GM18868 (cell line): ENCODE results near the gene ROR1.

Source experiments
- ATAC-seq: cut with Tn5 transposase; IDR thresholded peaks from one replicate; pipeline ENCODE4 v1.9.1; 2021; ENCODE audit warnings: mild to moderate bottlenecking, moderate library complexity; ENCODE audit not compliant: unreplicated experiment

ROR1 gene

DNA sequence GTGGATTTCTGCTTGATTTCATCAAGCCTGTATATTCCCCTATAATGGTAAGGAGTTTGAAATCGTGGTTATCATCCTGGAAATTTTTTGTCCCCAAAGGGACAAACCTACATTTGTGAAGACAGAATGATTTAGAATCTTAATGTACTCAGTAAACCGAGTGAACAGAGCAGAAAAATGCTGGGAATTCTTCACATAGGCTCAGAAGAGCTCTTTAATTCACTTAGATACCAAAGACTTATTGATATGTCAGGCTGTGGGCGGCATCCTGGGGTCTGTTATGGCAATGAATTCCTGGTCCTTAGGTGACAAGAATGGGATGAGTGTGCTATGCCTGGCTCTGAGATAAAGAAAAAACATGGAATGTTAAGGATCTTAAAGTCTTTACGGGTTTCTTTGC is 74.9 kb downstream of the ROR1 start:
- ATAC-seq, result no peak

DNA sequence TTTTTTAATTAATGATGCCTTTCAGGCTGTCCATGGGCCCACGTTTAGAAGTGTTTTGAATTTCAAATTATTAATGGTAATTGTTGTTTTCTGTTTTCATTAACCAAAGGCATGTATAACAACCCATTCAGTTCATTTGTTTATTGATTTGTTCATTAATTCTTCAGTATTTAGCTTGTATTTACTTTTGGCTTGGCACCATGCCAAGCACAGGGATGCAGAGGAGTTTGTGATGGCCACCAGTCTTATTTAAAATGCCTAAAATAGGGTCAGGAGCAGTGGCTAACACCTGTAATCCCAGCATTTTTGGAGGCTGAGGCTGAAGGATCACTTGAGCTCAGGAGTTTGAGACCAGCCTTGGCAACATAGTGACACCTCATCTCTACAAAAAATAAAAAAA is 75.3 kb downstream of the ROR1 start:
- no peak for ATAC-seq

DNA sequence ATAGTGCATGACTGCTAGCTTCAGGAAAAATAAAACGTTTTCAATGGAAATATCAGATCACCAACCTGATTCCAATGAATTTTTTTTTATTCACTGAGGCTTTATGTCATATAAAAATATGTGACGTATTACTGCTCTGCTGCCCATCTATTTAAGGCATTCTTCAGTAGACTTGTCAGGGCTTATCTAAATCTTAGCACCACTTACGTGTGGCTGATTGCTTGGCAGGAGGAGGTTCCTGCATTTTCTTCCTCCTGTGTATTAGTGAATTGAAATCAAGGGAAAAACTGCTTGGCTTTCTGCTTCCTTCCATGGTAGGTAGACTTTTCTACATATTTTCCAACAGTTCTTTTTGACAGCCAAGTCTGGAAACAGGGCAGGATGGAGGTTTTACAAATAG is 80.3 kb downstream of the ROR1 start:
- ATAC-seq, result no peak

DNA sequence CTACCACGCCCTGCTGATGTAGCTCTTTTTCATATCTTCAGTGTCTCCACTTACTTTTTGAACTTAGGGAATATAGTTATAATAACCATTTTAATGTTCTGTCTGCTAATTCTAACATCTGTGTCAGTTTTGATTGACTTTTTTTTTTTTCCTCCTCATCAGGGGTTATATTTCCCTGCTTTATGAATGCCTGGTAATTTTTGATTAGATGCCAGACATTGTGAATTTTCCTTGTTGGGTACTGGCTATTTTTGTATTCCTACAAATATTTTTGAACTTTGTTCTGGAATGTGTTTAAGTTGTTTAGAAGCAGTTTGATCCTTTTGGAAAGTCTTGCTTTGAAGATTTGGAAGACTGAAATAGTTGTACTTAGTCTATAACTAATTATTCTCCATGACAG is 82.1 kb downstream of the ROR1 start:
- no peak for ATAC-seq

DNA sequence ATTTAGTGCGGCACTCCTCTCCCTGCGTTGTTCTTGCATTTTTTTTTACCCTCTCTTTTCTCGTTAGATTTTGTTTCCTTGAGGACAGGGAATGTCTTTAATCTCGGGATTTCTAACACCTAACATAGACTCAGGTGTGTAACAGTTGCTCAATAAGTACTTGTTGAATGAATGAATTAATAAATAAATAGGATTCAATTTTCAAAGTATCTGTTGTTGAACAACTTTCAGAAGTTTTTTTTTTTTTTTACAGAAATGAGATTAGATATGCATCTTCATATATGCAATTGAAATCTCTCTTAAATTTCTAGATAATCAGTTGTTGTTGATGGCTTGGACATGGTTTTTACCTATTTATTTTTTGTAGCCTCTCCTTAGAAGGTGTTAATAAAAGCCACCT is 83.1 kb downstream of the ROR1 start:
- no peak for ATAC-seq

DNA sequence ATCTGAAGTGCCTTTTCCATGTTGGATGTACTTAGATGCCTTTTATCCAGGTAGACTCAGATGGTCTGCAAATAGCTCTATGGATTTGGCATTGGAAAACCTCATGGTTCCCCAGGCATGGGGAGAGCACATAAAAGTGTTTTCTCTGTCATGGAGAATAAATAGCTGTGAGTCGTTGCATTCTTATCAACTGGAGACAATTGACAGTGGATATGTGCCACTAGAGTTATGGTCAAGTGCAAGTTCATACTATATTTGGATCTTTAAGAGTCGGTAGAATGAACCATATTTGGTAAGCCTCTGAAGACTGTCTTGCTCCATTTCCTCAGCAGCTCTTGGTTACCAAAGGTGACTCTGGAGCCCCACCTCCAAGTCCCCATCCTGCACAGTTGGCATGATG is 83.7 kb downstream of the ROR1 start:
- ATAC-seq, result no peak

DNA sequence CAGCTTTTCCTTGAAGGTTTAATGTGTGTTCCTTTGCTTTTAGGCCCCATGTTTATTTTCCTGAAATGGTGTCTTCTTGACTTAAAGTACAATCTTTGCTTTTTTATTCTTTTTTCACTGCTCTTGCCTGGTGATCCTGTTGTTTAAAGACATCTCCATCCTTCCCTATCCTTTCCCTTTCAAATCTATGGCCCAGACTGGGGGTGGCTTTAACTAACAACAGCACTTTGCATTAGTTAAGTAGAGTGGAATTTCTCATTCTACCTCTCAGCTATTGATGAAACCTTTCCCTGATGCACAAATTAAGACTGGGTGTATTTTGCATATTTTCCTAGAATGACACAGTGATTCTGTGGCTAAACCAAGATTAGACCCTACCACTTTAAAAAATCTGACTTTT is 84.3 kb downstream of the ROR1 start:
- ATAC-seq, result no peak

DNA sequence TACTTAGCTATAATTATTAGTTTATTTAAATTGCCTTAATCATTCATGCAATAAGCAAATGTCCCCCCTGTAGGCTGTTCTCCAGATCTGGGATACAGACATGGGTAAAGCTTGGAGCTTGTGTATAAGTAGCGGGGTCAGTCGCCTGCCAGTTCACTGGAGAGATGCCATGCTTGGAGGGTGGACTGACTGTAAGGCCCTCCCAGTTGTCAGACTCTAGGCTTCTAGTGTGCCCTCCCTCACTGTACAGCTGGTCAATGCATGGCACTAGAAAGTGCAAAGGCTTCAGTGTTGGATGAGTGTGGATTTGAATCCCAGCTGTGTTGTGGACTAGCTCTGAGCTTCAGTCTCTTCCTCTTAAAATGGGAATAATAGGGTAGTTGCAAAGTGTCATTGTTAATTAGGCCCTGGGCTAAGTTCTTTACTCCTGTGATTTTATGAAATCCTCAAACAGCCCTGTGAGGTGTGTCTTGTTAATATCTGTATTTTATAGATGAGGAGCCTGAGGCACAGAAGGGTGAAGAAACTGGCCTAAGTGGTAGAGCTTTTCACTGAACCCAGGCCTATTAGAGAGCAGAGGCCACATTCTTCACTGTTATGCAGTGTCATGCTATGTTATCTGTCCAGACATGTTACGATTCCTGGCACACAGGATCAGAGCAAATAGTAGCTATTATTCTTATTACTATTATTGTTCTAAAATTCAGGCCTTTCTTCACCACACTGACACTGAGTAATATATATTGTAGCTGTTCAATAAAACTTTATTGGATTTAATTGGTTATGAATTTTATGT is 85.9 kb downstream of the ROR1 start:
- no peak for ATAC-seq

DNA sequence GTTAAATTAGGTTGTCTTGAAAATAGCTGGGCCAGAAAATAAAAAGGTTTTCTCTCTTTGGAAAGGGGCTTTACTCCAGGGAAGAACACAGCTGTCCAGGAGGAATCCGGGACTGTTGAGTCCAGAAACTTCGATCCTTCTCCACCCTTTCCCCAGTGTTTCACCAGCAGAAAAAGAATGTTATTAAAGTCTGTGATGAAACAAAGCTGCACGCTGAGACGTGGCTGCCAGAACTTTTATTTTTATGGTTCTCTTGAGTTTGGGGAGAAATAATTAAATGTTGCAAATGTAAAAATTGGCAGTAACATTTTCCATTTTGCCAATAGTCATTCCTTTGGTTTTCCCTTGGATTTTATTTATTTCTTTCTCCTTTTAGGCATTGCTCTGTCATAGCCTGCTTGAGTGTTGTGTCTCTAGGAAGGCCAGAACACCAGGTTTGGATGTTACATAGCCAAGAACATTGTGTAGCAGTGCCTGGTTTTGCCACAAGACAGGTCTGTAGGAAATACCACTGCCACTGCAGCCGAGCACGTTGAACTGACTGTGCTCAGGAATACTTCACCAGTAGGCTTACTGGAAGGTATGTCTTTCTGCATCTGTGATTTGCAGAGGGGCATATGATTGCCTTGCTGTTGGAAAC is 87.4 kb downstream of the ROR1 start:
- no peak for ATAC-seq

DNA sequence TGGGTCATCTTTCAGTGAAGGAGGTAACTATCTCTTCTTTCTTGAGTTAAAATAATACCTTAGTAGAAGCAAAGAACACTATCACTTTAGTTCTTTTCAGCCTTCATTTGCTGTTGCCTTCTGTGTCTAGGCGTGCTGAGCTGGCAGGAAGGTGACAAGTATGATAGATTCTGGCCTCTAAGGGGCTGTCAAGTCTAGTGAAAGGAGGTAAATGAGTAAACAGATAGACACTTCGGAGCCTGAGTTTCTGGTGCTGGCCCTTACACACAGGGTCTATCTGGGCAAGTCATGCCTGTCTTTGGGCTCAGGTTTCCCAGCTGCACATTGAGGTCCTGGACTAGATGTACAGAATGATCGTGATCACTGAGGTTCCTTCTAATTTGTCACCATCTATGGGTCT is 89.3 kb downstream of the ROR1 start:
- no peak for ATAC-seq

DNA sequence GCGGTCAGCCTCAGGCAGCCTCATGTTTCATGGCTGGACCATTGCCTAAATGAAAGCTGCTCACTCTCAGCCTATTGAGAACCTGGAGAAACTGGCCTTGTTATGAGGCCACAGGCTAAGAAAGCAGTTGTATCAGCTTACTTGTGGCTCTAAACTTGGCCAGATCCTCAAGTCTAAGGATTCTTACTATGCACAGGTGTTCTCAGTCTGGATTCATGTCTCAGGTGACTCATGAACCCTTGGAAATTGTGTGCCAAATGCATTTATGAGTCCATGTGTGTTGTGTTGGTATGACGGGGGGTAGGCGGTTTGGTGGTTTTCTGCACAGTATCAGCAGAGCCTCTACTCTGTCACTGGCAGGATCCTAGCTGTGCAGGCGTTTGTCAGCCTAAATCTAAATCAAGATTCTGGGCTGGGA is 90.4 kb downstream of the ROR1 start:
- ATAC-seq, result no peak

DNA sequence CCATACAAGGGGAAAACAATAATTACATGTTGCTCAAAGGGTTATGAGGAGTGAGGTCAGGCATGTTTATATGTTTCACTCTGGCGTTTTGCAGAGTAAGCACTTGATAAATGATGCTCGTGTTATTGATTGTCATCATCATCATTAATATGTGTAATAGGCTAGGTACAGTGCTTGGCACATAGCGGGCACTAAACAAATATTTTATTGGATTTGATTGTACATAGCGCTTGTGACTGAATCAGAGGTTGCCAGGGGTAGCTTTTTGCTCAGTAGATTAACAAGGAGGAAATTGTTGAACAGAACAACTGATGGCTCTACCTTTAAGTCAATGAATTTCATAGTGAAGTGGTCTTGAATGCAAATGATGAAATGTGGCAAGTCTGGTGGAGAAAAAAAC is 91.7 kb downstream of the ROR1 start:
- ATAC-seq, result no peak

DNA sequence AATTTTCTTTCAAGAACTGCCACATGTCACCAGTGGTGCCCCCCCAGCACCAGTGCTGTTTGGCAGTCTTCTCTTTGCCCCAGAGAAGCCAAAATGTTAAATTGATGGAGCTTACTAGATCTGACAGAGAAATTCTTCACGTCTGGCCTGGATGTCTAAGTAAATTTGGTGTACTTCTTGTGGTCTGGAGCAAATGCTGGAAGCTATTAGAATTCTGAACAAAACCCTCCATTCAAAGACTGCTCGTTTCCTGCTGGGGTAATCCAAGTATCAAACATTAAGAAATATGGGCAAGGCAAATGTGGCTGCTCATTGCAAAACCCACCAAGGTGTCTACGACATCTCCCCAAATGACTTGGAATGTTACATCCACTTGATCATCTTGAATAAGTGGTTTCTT is 92.3 kb downstream of the ROR1 start:
- ATAC-seq, result no peak

DNA sequence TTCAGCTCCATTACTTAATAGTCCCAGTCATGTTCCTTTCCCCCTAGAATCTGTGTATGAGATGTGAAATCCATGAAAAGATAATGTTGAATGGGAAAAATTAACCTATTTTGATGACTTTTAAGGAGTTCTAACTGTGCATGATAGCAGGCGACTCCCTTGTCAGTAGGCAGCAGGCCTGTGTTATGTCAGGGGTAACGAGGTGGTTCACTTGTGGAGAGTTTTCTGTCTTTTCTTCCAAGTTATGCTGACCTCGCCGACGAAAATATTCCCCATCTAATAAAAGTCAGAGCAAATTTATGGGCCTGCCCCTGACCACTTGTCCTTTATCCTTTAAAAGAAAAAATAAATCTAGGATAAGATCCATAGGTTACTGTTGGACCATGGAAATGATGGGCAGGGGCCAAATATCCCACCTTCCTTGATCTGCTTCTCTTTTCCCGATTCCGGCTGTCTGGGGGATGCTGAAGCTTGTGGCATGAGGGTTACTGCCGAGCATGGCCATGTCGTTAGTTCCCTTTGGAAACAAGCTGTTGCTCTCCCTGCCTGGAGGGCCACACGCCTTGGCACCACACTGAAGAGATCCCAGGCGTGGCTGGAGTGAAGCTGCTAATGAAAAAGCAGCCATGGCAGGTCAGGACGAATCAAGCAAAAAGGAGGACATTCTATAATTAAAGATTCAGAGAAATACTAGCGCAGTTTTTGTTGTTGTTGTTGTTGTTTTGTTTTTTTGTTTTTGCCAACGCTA is 93.8 kb downstream of the ROR1 start:
- ATAC-seq, result no peak

DNA sequence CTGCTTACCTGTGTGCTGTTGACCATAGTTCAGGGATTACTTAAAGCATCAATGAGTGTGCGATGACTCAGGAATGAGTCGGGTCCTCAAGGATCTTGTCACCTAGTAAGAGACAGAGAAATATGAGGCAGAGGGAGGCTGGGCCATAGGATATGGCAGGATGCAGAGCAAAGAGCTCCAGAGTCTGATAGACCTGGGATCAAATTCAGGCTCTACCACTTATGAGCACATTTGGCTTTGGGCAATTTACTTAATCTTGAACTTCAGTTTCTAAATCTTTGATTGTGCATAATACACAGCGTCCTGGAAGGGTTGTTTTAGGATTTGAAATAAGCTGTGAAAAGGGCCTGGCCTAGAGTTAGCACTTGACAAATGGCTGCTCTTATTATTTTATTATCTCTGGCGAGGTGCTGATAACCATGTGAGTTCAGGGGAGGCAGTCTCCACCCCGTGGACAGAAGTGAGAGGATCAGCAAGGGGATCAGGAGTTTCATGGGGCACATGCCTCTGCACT is 94.5 kb downstream of the ROR1 start:
- ATAC-seq, result no peak

DNA sequence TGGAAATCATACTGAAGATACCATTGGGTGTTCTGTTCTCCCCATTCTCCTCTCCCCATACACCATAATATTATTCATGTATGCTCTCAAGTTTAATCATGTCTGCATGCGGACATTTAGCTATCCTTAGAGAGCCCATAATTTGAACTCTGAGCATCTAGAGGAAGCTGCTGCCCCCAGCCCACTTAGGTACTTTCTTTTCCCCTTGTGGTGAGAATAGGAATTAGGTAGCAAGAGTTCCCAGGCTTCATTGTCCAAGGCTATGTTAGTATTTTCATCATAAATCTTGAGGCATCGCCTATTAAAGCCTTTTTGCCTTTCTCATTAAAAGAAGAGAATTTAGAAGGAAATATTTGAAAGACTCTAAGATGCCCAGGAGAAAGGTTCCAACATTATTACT is 96.3 kb downstream of the ROR1 start:
- no peak for ATAC-seq

DNA sequence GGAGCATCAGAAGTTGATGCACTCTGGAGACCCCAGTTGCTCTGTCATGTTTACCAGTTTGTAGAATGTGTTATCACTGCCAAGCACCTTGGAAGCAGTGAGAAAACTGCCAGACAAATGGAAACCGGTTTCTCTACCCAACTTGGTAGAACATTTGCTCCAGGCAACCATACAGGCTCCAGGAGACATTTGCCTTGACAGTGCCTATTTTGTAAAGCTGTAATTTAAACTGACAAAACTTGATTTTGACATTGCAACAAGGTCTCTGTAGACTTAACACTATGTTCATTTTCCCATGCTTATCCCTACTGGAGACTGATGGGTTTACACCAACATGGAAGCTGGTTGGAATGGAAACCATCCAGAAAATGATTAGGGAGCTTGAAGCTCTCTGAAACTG is 97.6 kb downstream of the ROR1 start:
- ATAC-seq, result no peak

DNA sequence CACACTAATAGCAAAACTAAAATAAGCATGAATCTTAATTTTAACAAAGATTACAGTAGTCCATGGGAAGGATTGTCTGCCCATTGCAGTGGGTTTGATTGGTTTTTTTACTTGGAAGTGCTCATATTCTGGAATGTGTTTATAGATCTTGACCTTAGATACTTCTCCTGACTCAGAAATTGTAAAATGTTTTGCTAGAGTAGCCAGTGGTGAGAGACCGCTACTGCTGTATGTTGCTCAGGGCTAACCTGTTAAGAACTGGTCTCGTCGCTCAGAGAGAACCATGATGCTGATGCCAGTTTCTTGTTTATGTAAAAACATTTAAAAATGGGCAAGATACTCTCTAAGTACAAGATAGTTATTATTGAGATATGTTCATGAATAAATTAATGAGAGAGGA is 99.9 kb downstream of the ROR1 start:
- ATAC-seq, result no peak

DNA sequence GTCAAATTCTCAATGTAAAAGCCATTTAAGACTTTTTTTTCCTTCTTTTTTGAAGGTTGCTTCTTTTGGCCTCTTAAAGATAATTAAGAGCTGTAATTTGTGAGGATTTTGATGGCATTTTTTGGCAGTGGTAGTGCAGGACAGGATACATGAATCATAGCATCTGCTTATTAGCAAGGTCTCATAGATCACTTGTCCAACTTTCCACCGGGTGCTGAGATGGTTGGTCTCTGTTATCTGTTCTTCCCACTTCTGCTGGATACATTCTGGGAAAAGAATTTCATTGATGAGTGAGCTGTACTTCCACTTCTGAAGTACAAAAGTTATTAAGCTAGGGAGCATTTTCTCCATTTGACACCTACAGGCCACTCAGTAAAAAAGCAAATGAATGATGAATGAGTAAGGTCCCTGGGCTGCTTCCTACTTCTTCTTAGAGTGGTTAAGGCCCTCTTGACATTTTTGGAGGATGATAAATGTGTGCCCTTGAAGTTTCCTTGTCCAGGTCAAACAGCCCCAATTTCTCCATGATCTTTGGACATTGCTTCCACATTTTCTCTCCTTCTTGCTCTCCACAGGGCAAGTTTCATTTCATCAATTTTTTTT is 100.6 kb downstream of the ROR1 start:
- ATAC-seq, result no peak

DNA sequence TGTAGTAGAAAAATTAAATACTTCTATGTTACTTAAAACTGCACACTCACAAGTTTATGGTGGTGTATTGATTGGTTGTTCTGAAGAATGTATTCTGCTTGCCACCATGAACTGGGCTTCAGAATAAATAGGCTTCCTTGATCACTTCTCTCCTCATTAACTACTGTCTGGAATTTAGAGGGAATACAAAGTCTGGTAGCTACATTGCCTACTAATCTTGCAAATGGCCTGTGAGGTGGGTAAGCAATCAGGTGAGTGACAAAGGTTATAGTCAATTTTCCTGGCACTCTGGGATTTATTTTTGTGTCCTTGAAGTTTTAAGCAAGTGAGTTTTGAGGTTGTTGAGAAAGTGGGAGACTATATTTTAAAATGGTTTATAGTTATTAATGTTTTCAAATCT is 101.8 kb downstream of the ROR1 start:
- ATAC-seq, result no peak

DNA sequence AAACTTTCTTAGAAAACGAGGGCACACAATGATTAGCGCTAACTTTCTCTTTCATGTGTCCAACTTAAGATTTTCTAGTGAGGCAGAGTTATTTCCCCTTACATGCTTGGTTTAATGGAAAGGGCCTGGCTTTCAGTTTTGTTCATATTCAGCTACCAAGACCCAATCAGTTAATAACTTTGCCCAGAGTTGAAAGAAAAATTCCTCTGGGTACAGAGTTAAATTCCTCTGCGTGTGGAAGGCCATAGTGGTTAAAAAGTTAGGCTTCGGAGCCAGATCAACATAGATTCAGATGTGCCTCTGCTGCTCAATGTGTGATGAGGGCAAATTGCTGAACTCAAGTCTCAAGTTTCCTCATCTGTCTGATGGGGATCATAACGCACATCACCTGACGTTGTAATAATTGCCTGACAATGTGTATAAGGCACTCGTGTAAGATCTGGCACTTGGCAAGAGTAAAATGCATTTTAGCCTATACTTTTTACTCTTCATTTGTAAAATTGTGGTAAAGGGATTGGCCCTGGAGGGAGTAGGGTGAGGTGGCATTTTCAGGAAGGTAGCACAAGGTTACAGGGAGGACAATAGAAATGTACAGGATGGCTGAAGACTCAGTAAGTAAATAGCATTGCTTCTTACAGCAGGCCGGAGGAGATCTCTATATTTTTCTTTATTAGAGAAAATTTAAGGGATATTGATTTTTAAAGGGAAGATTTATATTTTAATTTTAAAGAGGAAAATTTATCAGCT is 103.4 kb downstream of the ROR1 start:
- no peak for ATAC-seq
